ENCODE measurements around the gene NR1D1. TPM values are rescaled to one million over a fixed set of nuclear protein-coding genes. Genes with fewer than 3 reads are reported as not detected.

Gene NR1D1
- total RNA-seq, 1 experiment from 2014 or later: 63.7 TPM

DNA sequence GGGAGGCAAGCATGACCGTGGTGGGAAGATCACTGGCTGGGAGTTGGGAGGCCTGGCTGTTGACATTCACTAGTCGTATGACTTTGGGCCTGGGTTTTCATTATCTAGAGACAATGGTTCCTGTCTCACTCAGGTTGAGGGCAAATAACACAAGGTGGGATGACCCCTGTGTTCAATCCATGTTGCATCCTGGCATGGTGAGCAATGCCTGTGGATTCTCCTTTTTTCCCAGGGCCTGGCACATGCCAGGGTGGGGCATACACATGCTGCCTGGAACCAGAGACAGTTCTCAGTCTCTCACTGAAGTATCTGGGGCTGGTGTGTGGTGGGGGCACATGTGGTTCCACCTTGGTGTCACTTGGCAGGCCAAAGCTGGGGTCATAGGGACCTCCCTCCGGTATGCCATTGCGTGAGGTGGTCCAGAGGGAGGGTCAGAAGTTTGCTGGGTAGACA is 32.2 kb downstream of the NR1D1 start:
- Histone ChIP-seq H3K9me2 (ENCODE audit: insufficient read depth) (no peaks in the 10 kb centered on the region), H3K27ac (ENCODE audit: low read depth, low read length) (peak overlapping the region; percentile 79; the same call in 1 of the 2 replicates), H3K4me2 (ENCODE audit: low read length) (peak overlapping the region; percentile 78), H3K4me3 (replicated peaks in 1 of 2; ENCODE audit: low read depth in 1 of 2, low read length in 2 of 2) (no peak overlapping the region), H3K9me3 (ENCODE audit: control insufficient read depth in 1 of 2, insufficient read depth in 1 of 2, low read depth in 1 of 2, low read length in 2 of 2) (no peaks in the 10 kb centered on the region), H4K20me1 (ENCODE audit: insufficient read depth) (no peaks in the 10 kb centered on the region), H2AFZ (ENCODE audit: low read depth, low read length, poor library complexity, severe bottlenecking) (no peak overlapping the region), H3K36me3 (ENCODE audit: control insufficient read depth in 1 of 2, insufficient read depth in 2 of 2, low read length in 2 of 2) (no peaks in the 10 kb centered on the region), H3K9ac (ENCODE audit: low read length) (no peak overlapping the region), H3K79me2 (ENCODE audit: insufficient read depth, low read length) (peaks cover 4% of the 10 kb centered on the region; the same call in 1 of the 2 replicates), H3K27me3 (ENCODE audit: insufficient read depth, low read length) (no peaks in the 10 kb centered on the region), H3K4me1 (ENCODE audit: control insufficient read depth in 1 of 2, insufficient read depth in 2 of 2, low read length in 2 of 2) (peaks cover 76 to 82% of the 10 kb centered on the region in 2 experiments)
- ATAC-seq (no peak), DNase-seq (ENCODE audit: low read depth, low spot score) (no peak)
- intact Hi-C loops (cut with micrococcal nuclease): no loop called here
- CTCF ChIA-PET: no interaction called here
- BruUV-seq (replicated peaks): no TSS peak
- no peak for TF ChIP-seq EZH2 (IDR thresholded peaks at IDR 0.05)
- POLR2A ChIA-PET: no interaction called here
- RAD21 ChIA-PET (ENCODE audit: low non-redundant PET in 1 of 2, low total read pairs in 2 of 2, uncharacterized antibody in 2 of 2, unreplicated experiment in 2 of 2): no interaction called here

DNA sequence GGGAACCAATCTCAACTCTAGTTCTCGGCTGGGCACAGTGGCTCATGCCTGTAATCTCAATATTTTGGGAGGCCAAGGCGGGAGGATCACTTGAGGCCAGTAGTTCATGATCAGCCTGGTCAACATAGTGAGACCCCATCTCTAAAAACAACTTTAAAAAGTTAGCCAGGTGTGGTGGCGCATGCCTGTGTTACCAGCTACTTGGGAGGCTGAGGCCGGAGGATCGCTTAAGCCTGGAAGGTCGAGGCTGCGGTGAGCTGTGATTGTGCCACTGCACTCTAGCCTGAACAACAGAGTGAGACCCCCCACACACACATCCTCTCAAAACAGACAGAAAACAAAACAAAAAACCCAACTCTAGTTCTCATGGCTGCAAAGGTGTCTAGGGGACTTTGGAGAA is 32.7 kb downstream of the NR1D1 start:
- no peaks in the 10 kb centered on the region for H3K9me3 ChIP-seq (ENCODE audit: control insufficient read depth in 1 of 2, insufficient read depth in 1 of 2, low read depth in 1 of 2, low read length in 2 of 2)
- no peaks in the 10 kb centered on the region for H3K36me3 ChIP-seq (ENCODE audit: control insufficient read depth in 1 of 2, insufficient read depth in 2 of 2, low read length in 2 of 2)
- H3K27ac ChIP-seq (ENCODE audit: low read depth, low read length): peak overlapping the region; percentile 79; the same call in 1 of the 2 replicates
- POLR2A ChIA-PET: interaction anchor here (0.6 kb wide), 1 partner anchor 77 kb away, joined by 3 read pairs; no protein-coding TSS in a partner anchor
- DNase-seq (ENCODE audit: low read depth, low spot score): no peak
- H3K79me2 ChIP-seq (ENCODE audit: insufficient read depth, low read length): peaks cover 4% of the 10 kb centered on the region; the same call in 1 of the 2 replicates
- BruUV-seq (replicated peaks): no TSS peak
- RAD21 ChIA-PET (ENCODE audit: low non-redundant PET in 1 of 2, low total read pairs in 2 of 2, uncharacterized antibody in 2 of 2, unreplicated experiment in 2 of 2): no interaction called here
- H2AFZ ChIP-seq (ENCODE audit: low read depth, low read length, poor library complexity, severe bottlenecking): no peak overlapping the region
- H3K9ac ChIP-seq (ENCODE audit: low read length): no peak overlapping the region
- H3K4me1 ChIP-seq (ENCODE audit: control insufficient read depth in 1 of 2, insufficient read depth in 2 of 2, low read length in 2 of 2): peaks cover 72 to 80% of the 10 kb centered on the region in 2 experiments
- no peak overlapping the region for H3K4me2 ChIP-seq (ENCODE audit: low read length)
- TF ChIP-seq EGR1 (IDR thresholded peaks at IDR 0.05; ENCODE audit: low read depth): no peak
- TF ChIP-seq ATF3 (IDR thresholded peaks at IDR 0.05): no peak
- TF ChIP-seq SRF (IDR thresholded peaks at IDR 0.05; ENCODE audit: low read depth): no peak
- TF ChIP-seq TCF7L2 (IDR thresholded peaks at IDR 0.05; ENCODE audit: borderline replicate concordance, extremely low read depth, insufficient read depth, insufficient read length): no peak
- TF ChIP-seq ZNF274 (IDR thresholded peaks at IDR 0.05; ENCODE audit: low read depth, low read length): no peak
- no peak for TF ChIP-seq ELF1 (IDR thresholded peaks at IDR 0.05; ENCODE audit: borderline replicate concordance, low read depth)
- no peak for TF ChIP-seq SIN3A (IDR thresholded peaks at IDR 0.05; ENCODE audit: low read depth)
- TF ChIP-seq SP1 (IDR thresholded peaks at IDR 0.05; ENCODE audit: low read depth): no peak
- TF ChIP-seq FOSL1 (IDR thresholded peaks at IDR 0.05; ENCODE audit: low read depth): no peak
- no peak for TF ChIP-seq EZH2 (IDR thresholded peaks at IDR 0.05)
- H4K20me1 ChIP-seq (ENCODE audit: insufficient read depth): no peaks in the 10 kb centered on the region
- H3K4me3 ChIP-seq (replicated peaks in 1 of 2; ENCODE audit: low read depth in 1 of 2, low read length in 2 of 2): no peak overlapping the region
- CTCF ChIA-PET: interaction anchor here (4.6 kb wide), 1 partner anchor 8 kb away, joined by 36 read pairs; no protein-coding TSS in a partner anchor
- intact Hi-C loops (cut with micrococcal nuclease): no loop called here
- ATAC-seq: no peak
- H3K9me2 ChIP-seq (ENCODE audit: insufficient read depth): no peaks in the 10 kb centered on the region
- H3K27me3 ChIP-seq (ENCODE audit: insufficient read depth, low read length): no peaks in the 10 kb centered on the region
